ENCODE results near the gene ITGB6. TPM values are rescaled to one million over a fixed set of nuclear protein-coding genes. Genes with fewer than 3 reads are reported as not detected.

The ITGB6 gene
- total and polyA plus RNA-seq, 2 of the 8 experiments (the other 6 are each of a cell fraction or from before 2014, with no cell fraction given): not detected

- H2BK5ac ChIP-seq (ENCODE audit: low read depth, low read length): no peak overlapping the region
- no peak overlapping the region for H3K56ac ChIP-seq (replicated peaks; ENCODE audit: insufficient read length, low read depth, low read length)
- 0 out of 2 replicates have a peak overlapping the region, but pooled peaks have one; percentile 28 for H2AFZ ChIP-seq (ENCODE audit: low read length)
- no peak overlapping the region for H2AK5ac ChIP-seq (ENCODE audit: low read depth, low read length)
- CTCF ChIA-PET (ENCODE audit: partially characterized antibody): interaction anchor here (0.5 to 4.3 kb wide), 5 partner anchors 10 to 66 kb away, joined by 3 to 29 read pairs (median 3); no protein-coding TSS in a partner anchor
- no peak overlapping the region for H2BK120ac ChIP-seq (replicated peaks; ENCODE audit: low read depth, low read length)
- FAIRE-seq (no peak), DNase-seq (ENCODE audit: low read depth in 1 of 2, low spot score in 2 of 2) (no peak)
- H3K27me3 ChIP-seq (replicated peaks in 1 of 4; ENCODE audit: control insufficient read depth in 3 of 4, extremely low read depth in 1 of 4, insufficient read depth in 3 of 4, low read length in 3 of 4): no peaks in the 10 kb centered on the region
- no peak overlapping the region for H4K8ac ChIP-seq (ENCODE audit: extremely low read depth, insufficient read depth, low read length)
- H3K9me3 ChIP-seq (ENCODE audit: insufficient read depth in 2 of 2, low read depth in 1 of 2, low read length in 1 of 2): no peaks in the 10 kb centered on the region
- H2BK20ac ChIP-seq (ENCODE audit: low read length): no peak overlapping the region
- no peak overlapping the region for H3K14ac ChIP-seq (ENCODE audit: insufficient read length)
- no peak overlapping the region for H3K18ac ChIP-seq (ENCODE audit: extremely low read depth, low read length)
- H3K79me1 ChIP-seq (ENCODE audit: low read depth, low read length): no peaks in the 10 kb centered on the region
- no peak overlapping the region for H3K4me2 ChIP-seq (ENCODE audit: insufficient read depth in 1 of 2, low read depth in 2 of 2, low read length in 2 of 2)
- no peak overlapping the region for H2BK12ac ChIP-seq (ENCODE audit: low read depth, low read length)
- H3K23me2 ChIP-seq (ENCODE audit: low read depth, low read length): no peaks in the 10 kb centered on the region
- TF ChIP-seq KDM4A (IDR thresholded peaks at IDR 0.05; ENCODE audit: low read depth, low read length, severe bottlenecking) (no peak), SAP30 (IDR thresholded peaks at IDR 0.05; ENCODE audit: insufficient read depth, insufficient replicate concordance, low read length) (no peak), FOSL1 (IDR thresholded peaks at IDR 0.05; ENCODE audit: insufficient read depth, low read depth, low read length) (no peak), CHD2 (IDR thresholded peaks at IDR 0.05; ENCODE audit: low read length) (no peak), JUN (IDR thresholded peaks at IDR 0.05; ENCODE audit: low read depth, low read length) (no peak), EP300 (IDR thresholded peaks at IDR 0.05; ENCODE audit: borderline replicate concordance in 1 of 2, low read depth in 2 of 2, low read length in 2 of 2) (no peak), CREB1 (IDR thresholded peaks at IDR 0.05) (no peak), POU5F1 (IDR thresholded peaks at IDR 0.05; ENCODE audit: low read depth, low read length) (no peak), KDM5A (IDR thresholded peaks at IDR 0.05; ENCODE audit: low read length) (no peak)
- no peaks in the 10 kb centered on the region for H3K36me3 ChIP-seq (ENCODE audit: control insufficient read depth in 2 of 4, insufficient read depth in 4 of 4, low read length in 3 of 4)
- no peak overlapping the region for H3K4ac ChIP-seq (replicated peaks; ENCODE audit: insufficient read length, low read depth, low read length)
- no peak overlapping the region for H3K9ac ChIP-seq (replicated peaks in 1 of 4; ENCODE audit: extremely low read depth in 1 of 4, low read depth in 3 of 4, low read length in 3 of 4)
- H2BK15ac ChIP-seq (ENCODE audit: low read length): no peak overlapping the region
- H3K4me1 ChIP-seq (replicated peaks in 1 of 4; ENCODE audit: control insufficient read depth in 3 of 4, insufficient read depth in 4 of 4, low read length in 3 of 4): no peaks in the 10 kb centered on the region
- H3K79me2 ChIP-seq (ENCODE audit: control insufficient read depth in 1 of 2, insufficient read depth in 2 of 2, low read length in 2 of 2): no peaks in the 10 kb centered on the region
- POLR2A ChIA-PET (ENCODE audit: partially characterized antibody): no interaction called here
- H4K20me1 ChIP-seq (replicated peaks in 1 of 2; ENCODE audit: control insufficient read depth in 1 of 2, insufficient read depth in 2 of 2, low read length in 2 of 2): no peaks in the 10 kb centered on the region
- no peak overlapping the region for H4K91ac ChIP-seq (replicated peaks; ENCODE audit: insufficient read length, low read length)
- WGBS, 2 experiments (ENCODE audit: extremely low coverage in 1 of 2, insufficient coverage in 1 of 2, insufficient read length in 1 of 2, insufficient replicate concordance in 2 of 2, low coverage in 1 of 2, low lambda C conversion rate in 2 of 2, missing lambda C conversion rate in 1 of 2): 96% methylated on average over 4 of the region's 4 CpGs; no CpG with 5 or more reads in 1 of the 2 experiments
- no peak overlapping the region for H3K23ac ChIP-seq (ENCODE audit: insufficient read length)
- H3K4me3 ChIP-seq (ENCODE audit: extremely low read depth in 1 of 4, insufficient read depth in 2 of 4, low read depth in 3 of 4, low read length in 4 of 4): no peak overlapping the region
- no peak overlapping the region for H4K5ac ChIP-seq (ENCODE audit: insufficient read length, low read depth, low read length)
- H3K27ac ChIP-seq (ENCODE audit: low read depth, low read length): no peak overlapping the region
Observed at GRCh38 chr2:160238392-160238791, 38.3 kb upstream of the ITGB6 start.

Measured in H1 (cell line).